GM18520 (cell line): ENCODE data around the gene RNASEH1.

Source experiments
- ATAC-seq: cut with Tn5 transposase; IDR thresholded peaks from one replicate; pipeline ENCODE4 v1.9.1; 2021; ENCODE audit not compliant: unreplicated experiment

The RNASEH1 gene

GRCh38 chr2:3563521-3563976 lies 5.4 kb upstream of the RNASEH1 start:
- no peak for ATAC-seq

GRCh38 chr2:3557639-3558204 lies 411 bp downstream of the RNASEH1 start:
- ATAC-seq = no peak

GRCh38 chr2:3553946-3554345 lies 4.2 kb downstream of the RNASEH1 start:
- no peak for ATAC-seq

- no peak for ATAC-seq
Observed at GRCh38 chr2:3547915-3548314, 10.2 kb downstream of the RNASEH1 start.

- no peak for ATAC-seq
Observed at GRCh38 chr2:3545788-3546478, 12.2 kb downstream of the RNASEH1 start.

- no peak for ATAC-seq
Observed at GRCh38 chr2:3543023-3543683, 15.0 kb downstream of the RNASEH1 start.

GRCh38 chr2:3542107-3542506 lies 16.0 kb downstream of the RNASEH1 start:
- no peak for ATAC-seq

- no peak for ATAC-seq
Observed at GRCh38 chr2:3539836-3540235, 18.3 kb downstream of the RNASEH1 start.

GRCh38 chr2:3536682-3537632 lies 21.2 kb downstream of the RNASEH1 start:
- no peak for ATAC-seq

GRCh38 chr2:3535794-3536681 lies 22.1 kb downstream of the RNASEH1 start:
- ATAC-seq = no peak

GRCh38 chr2:3535467-3535793 lies 22.7 kb downstream of the RNASEH1 start:
- no peak for ATAC-seq

GRCh38 chr2:3534251-3534814 lies 23.8 kb downstream of the RNASEH1 start:
- ATAC-seq = no peak

- ATAC-seq = no peak
Observed at GRCh38 chr2:3533836-3534235, 24.3 kb downstream of the RNASEH1 start.

- ATAC-seq = no peak
Observed at GRCh38 chr2:3532941-3533340, 25.2 kb downstream of the RNASEH1 start.

GRCh38 chr2:3529316-3530025 lies 28.7 kb downstream of the RNASEH1 start:
- no peak for ATAC-seq

- ATAC-seq = no peak
Observed at GRCh38 chr2:3527886-3528785, 30.0 kb downstream of the RNASEH1 start.

- no peak for ATAC-seq
Observed at GRCh38 chr2:3526871-3527270, 31.3 kb downstream of the RNASEH1 start.

GRCh38 chr2:3523551-3524041 lies 34.5 kb downstream of the RNASEH1 start:
- ATAC-seq = no peak
